ENCODE data around the gene HNRNPUL1.

- no peak for TF ChIP-seq CTCF (IDR thresholded peaks at IDR 0.05)
- no peak for TF ChIP-seq POLR2A (IDR thresholded peaks at IDR 0.05)
These were observed 90.3 kb downstream of the HNRNPUL1 start for GRCh38 chr19:41354343-41354953.

All from thyroid gland (tissue), 4 donors.